ENCODE data around the gene GRHL3. TPM values are rescaled to one million over a fixed set of nuclear protein-coding genes. Genes with fewer than 3 reads are reported as not detected.

Gene GRHL3
- total RNA-seq, 2 donors from 2014 or later = 0.54 to 1.3 TPM

GRCh38 chr1:24393892-24394291, 74.7 kb downstream of the GRHL3 start:
- no peak for ATAC-seq (ENCODE audit: insufficient number of reproducible peaks, low FRiP score, low read depth)
- Histone ChIP-seq H3K4me1 (ENCODE audit: control insufficient read depth in 1 of 2, low read depth in 2 of 2) (peaks cover 6% of the 10 kb centered on the region in 2 donors), H3K4me3 (no peak overlapping the region), H3K36me3 (no peaks in the 10 kb centered on the region), H3K9me3 (no peaks in the 10 kb centered on the region), H3K27ac (no peak overlapping the region), H3K27me3 (replicated peaks; ENCODE audit: insufficient read depth) (no peaks in the 10 kb centered on the region)
- no peak for TF ChIP-seq CTCF (IDR thresholded peaks at IDR 0.05)
- no peak for DNase-seq (ENCODE audit: low spot score)

- H3K27ac ChIP-seq = no peak overlapping the region
- H3K36me3 ChIP-seq = no peaks in the 10 kb centered on the region
- no peaks in the 10 kb centered on the region for H3K27me3 ChIP-seq (replicated peaks; ENCODE audit: insufficient read depth)
- no peaks in the 10 kb centered on the region for H3K9me3 ChIP-seq
- no peak for TF ChIP-seq CTCF (IDR thresholded peaks at IDR 0.05)
- DNase-seq (ENCODE audit: low spot score) (no peak), ATAC-seq (ENCODE audit: insufficient number of reproducible peaks, low FRiP score, low read depth) (no peak)
- no peak overlapping the region for H3K4me3 ChIP-seq
- H3K4me1 ChIP-seq (ENCODE audit: control insufficient read depth in 1 of 2, low read depth in 2 of 2) = no peaks in the 10 kb centered on the region
These were observed 80.9 kb downstream of the GRHL3 start for GRCh38 chr1:24400065-24400464.

- no peak for TF ChIP-seq CTCF (IDR thresholded peaks at IDR 0.05)
- H3K36me3 ChIP-seq = no peaks in the 10 kb centered on the region
- no peak for ATAC-seq (ENCODE audit: insufficient number of reproducible peaks, low FRiP score, low read depth)
These were observed 84.6 kb downstream of the GRHL3 start for GRCh38 chr1:24403806-24404205.

More at GRCh38 chr1:24403806-24404205, 84.6 kb downstream of the GRHL3 start:
- no peaks in the 10 kb centered on the region for H3K4me1 ChIP-seq (ENCODE audit: control insufficient read depth in 1 of 2, low read depth in 2 of 2)
- H3K27me3 ChIP-seq (replicated peaks; ENCODE audit: insufficient read depth) = no peaks in the 10 kb centered on the region
- H3K9me3 ChIP-seq = no peaks in the 10 kb centered on the region
- no peak for DNase-seq (ENCODE audit: low spot score)
- no peak overlapping the region for H3K27ac ChIP-seq
- H3K4me3 ChIP-seq = no peak overlapping the region

Other genes with a start within 250 kb of the GRHL3 start
- gene MYOM3, start 207.2 kb upstream of the GRHL3 start, total RNA-seq = 1 to 10 TPM; 1.5 to 1.6 TPM
- gene IL22RA1, start 176.2 kb upstream of the GRHL3 start, total RNA-seq = under 1 TPM; 0.14 to 0.21 TPM
- under 1 TPM in 1 of 2 donors, not detected in 1; 0.14 TPM for gene IFNLR1, start 132.1 kb upstream of the GRHL3 start, total RNA-seq
- gene STPG1, start 94.4 kb downstream of the GRHL3 start, total RNA-seq = 1 to 10 TPM; 1.5 to 4.0 TPM
- gene NIPAL3, start 96.4 kb downstream of the GRHL3 start, total RNA-seq = 10 to 100 TPM; 19.3 to 31.4 TPM
- gene RCAN3, start 183.5 kb downstream of the GRHL3 start, total RNA-seq = 1 to 10 TPM; 2.6 to 7.3 TPM
- gene NCMAP, start 236.7 kb downstream of the GRHL3 start, total RNA-seq = under 1 TPM in 1 of 2 donors, not detected in 1; 0.14 TPM